SK-N-SH treated with all-trans-retinoic acid at 6 μM for 48 hours (cell line): ENCODE data around the gene SLC2A13.

Experiments used
- ATAC-seq: fragments of 200-7000 bp; cut with Tn5 transposase; 3 replicates; pipeline ENCODE4 v1.9.1; 2020; ENCODE audit warnings: mild to moderate bottlenecking, moderate library complexity
- ARNTL ChIP-seq: fragments of 450-650 bp; formaldehyde crosslinking; IDR thresholded peaks from 2 replicates; pipeline ENCODE4 v1.5.0; 2020; ENCODE audit warnings: low read depth, mild to moderate bottlenecking, moderate library complexity, borderline replicate concordance
- BACH2 ChIP-seq: fragments of 250-450 bp; sonication (Bioruptor Pico); IDR thresholded peaks from 2 replicates; pipeline ENCODE4 v1.9.0; 2021; ENCODE audit warnings: mild to moderate bottlenecking, borderline replicate concordance
- CREB5 ChIP-seq: fragments of 250-450 bp; sonication (Bioruptor Pico); IDR thresholded peaks from 2 replicates; pipeline ENCODE4 v1.5.1; 2020; ENCODE audit warnings: low read depth, mild to moderate bottlenecking, moderate library complexity
- CSDC2 ChIP-seq: fragments of 250-450 bp; sonication (Bioruptor Pico); IDR thresholded peaks from 2 replicates; pipeline ENCODE4 v1.5.0; 2020; ENCODE audit warnings: mild to moderate bottlenecking, moderate library complexity
- ESRRG ChIP-seq: fragments of 250-450 bp; sonication (Bioruptor Pico); IDR thresholded peaks from 2 replicates; pipeline ENCODE4 v1.6.1; 2021; ENCODE audit warnings: mild to moderate bottlenecking
- ISL1 ChIP-seq: fragments of 250-450 bp; sonication (Bioruptor Pico); IDR thresholded peaks from 2 replicates; pipeline ENCODE4 v2.1.2; 2022; ENCODE audit warnings: mild to moderate bottlenecking, moderate library complexity
- OSR1 ChIP-seq: fragments of 250-450 bp; sonication (Bioruptor Pico); IDR thresholded peaks from 2 replicates; pipeline ENCODE4 v1.8.0; 2022; ENCODE audit warnings: moderate library complexity, mild to moderate bottlenecking, inconsistent platforms
- PATZ1 ChIP-seq: fragments of 250-450 bp; sonication (Bioruptor Pico); IDR thresholded peaks from 2 replicates; pipeline ENCODE4 v1.8.0; 2020; ENCODE audit warnings: mild to moderate bottlenecking, moderate library complexity, borderline replicate concordance
- POU6F1 ChIP-seq: fragments of 250-450 bp; sonication (Bioruptor Pico); IDR thresholded peaks from 2 replicates; pipeline ENCODE4 v1.8.0; 2021; ENCODE audit warnings: low read depth, mild to moderate bottlenecking, moderate library complexity, borderline replicate concordance
- PPARA ChIP-seq: fragments of 250-450 bp; sonication (Bioruptor Pico); IDR thresholded peaks from 2 replicates; pipeline ENCODE4 v1.5.0; 2020; ENCODE audit warnings: mild to moderate bottlenecking, borderline replicate concordance
- RARB ChIP-seq: fragments of 250-450 bp; sonication (Bioruptor Pico); IDR thresholded peaks from 2 replicates; pipeline ENCODE4 v1.8.0; 2021; ENCODE audit warnings: mild to moderate bottlenecking, moderate library complexity
- TCF4 ChIP-seq: fragments of 250-450 bp; sonication (Bioruptor Pico); IDR thresholded peaks from 2 replicates; pipeline ENCODE4 v1.8.0; 2021; ENCODE audit warnings: mild to moderate bottlenecking, moderate library complexity, borderline replicate concordance
- TOX ChIP-seq: fragments of 250-450 bp; sonication (Bioruptor Pico); IDR thresholded peaks from 2 replicates; pipeline ENCODE4 v1.8.0; 2021; ENCODE audit warnings: mild to moderate bottlenecking, moderate library complexity, borderline replicate concordance
- TSHZ2 ChIP-seq: fragments of 250-450 bp; sonication (Bioruptor Pico); IDR thresholded peaks from 2 replicates; pipeline ENCODE4 v1.5.0; 2020; ENCODE audit warnings: mild to moderate bottlenecking, moderate library complexity
- ZFP3 ChIP-seq: fragments of 250-450 bp; sonication (Bioruptor Pico); IDR thresholded peaks from 2 replicates; pipeline ENCODE4 v1.5.0; 2020; ENCODE audit warnings: mild to moderate bottlenecking, moderate library complexity
- ZFP30 ChIP-seq: fragments of 450-650 bp; formaldehyde crosslinking; IDR thresholded peaks from 2 replicates; pipeline ENCODE4 v1.5.0; 2022; ENCODE audit warnings: mild to moderate bottlenecking, moderate library complexity
- ZNF565 ChIP-seq: fragments of 450-650 bp; formaldehyde crosslinking; conservative IDR thresholded peaks from 2 replicates; pipeline ENCODE4 v1.5.0; 2020; ENCODE audit warnings: low read depth, mild to moderate bottlenecking, moderate library complexity
- ZNF8 ChIP-seq: fragments of 450-650 bp; formaldehyde crosslinking; IDR thresholded peaks from 2 replicates; pipeline ENCODE4 v1.5.0; 2020; ENCODE audit warnings: mild to moderate bottlenecking, moderate library complexity

The SLC2A13 gene

GRCh38 chr12:40146800-40147797 lies 41.2 kb upstream of the SLC2A13 start:
- TF ChIP-seq BACH2 (CRISPR knock-in tag) (no peak), ZNF8 (no peak), ARNTL (CRISPR knock-in tag) (no peak), ZFP3 (CRISPR knock-in tag) (no peak), TCF4 (CRISPR knock-in tag) (no peak), CREB5 (CRISPR knock-in tag) (no peak), ISL1 (CRISPR knock-in tag) (no peak), PPARA (no peak)
- ATAC-seq: peak; percentile 37; the same call in 2 of the 3 replicates

- no peak for ATAC-seq
- TF ChIP-seq ARNTL (CRISPR knock-in tag): no peak
- no peak for TF ChIP-seq RARB (CRISPR knock-in tag)
- no peak for TF ChIP-seq ZNF565 (CRISPR knock-in tag)
- TF ChIP-seq PPARA: no peak
- no peak for TF ChIP-seq BACH2 (CRISPR knock-in tag)
- no peak for TF ChIP-seq CREB5 (CRISPR knock-in tag)
- no peak for TF ChIP-seq POU6F1 (CRISPR knock-in tag)
- no peak for TF ChIP-seq CSDC2 (CRISPR knock-in tag)
- TF ChIP-seq TSHZ2 (CRISPR knock-in tag): no peak
- TF ChIP-seq TOX (CRISPR knock-in tag): no peak
- TF ChIP-seq ESRRG (CRISPR knock-in tag): no peak
Measured at GRCh38 chr12:40145896-40146295, 40.0 kb upstream of the SLC2A13 start.

GRCh38 chr12:40144023-40144422 lies 38.1 kb upstream of the SLC2A13 start:
- ATAC-seq: no peak
- no peak for TF ChIP-seq ESRRG (CRISPR knock-in tag)
- TF ChIP-seq ISL1 (CRISPR knock-in tag): no peak
- TF ChIP-seq OSR1 (CRISPR knock-in tag): no peak
- no peak for TF ChIP-seq TOX (CRISPR knock-in tag)
- TF ChIP-seq ZFP3 (CRISPR knock-in tag): no peak
- TF ChIP-seq ZFP30 (CRISPR knock-in tag): no peak
- TF ChIP-seq PATZ1 (CRISPR knock-in tag): no peak
